ENCODE results near the gene YPEL4. TPM values are rescaled to one million over a fixed set of nuclear protein-coding genes. Genes with fewer than 3 reads are reported as not detected.
"Not testable (repeated sequence)": the region's sequence is repeated elsewhere in the genome, so short reads cannot be mapped to it uniquely, and the experiment has no call there.

YPEL4 gene
- total RNA-seq, 1 donor from 2014 or later: 0.51 TPM

GRCh38 chr11:57653163-57653562, 3.5 kb upstream of the YPEL4 start:
- intact Hi-C loops (cut with DNase I): no loop called here
- ATAC-seq (no peak), DNase-seq (ENCODE audit: missing footprints) (no peak)

DNA sequence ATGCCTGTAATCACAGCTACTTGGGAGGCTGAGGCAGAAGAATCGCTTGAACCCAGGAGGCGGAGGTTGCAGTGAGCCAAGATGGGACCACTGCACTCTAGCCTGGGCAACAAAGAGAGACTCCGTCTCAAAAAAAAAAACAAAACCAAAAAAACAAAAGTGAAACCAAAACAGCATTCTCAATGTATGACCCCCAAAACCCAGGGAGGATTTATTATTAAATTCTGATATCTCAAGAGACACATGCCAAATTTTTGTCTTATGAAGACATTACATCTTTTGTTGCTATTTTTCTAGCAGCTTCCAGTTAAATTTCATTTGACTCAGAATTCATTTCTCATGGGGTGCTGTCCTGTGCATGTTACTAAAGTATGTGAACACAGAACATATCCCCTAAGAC, 3.0 kb upstream of the YPEL4 start:
- ATAC-seq (no peak), DNase-seq (ENCODE audit: missing footprints) (no peak)
- intact Hi-C loops (cut with DNase I): no loop called here

DNA sequence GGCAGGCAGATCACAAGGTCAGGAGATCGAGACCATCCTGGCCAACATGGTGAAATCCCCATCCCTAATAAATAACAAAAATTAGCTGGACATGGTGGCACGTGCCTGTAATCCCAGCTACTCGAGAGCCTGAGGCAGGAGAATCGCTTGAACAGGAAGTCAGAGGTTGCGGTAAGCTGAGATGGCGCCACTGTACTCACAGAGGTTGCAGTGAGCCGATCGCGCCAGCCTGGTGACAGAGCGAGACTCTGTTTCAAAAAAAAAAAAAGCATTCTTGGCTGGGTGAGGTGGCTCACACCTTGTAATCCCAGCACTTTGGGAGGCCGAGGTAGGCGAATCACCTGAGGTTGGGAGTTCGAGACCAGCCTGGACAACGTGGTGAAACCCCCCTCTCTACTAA, 2.5 kb upstream of the YPEL4 start:
- ATAC-seq; intact Hi-C loops (cut with DNase I); DNase-seq (ENCODE audit: missing footprints): not testable (repeated sequence)

DNA sequence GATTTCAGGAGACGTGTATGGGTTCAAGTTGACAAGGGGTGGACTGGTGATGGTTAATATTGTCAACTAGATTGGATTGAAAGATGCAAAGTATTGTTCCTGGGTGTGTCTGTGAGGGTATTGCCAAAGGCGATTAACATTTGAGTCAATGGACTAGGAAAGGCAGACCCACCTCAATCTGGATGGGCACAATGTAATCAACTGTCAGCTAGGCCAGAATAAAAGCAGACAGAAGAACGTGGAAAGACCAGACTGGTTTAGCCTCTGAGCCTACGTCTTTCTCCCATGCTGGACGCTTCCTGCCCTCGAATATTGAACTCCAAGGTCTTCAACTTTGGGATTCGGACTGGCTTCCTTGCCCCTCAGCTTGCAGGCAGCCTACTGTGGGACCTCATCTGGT, 1.7 kb upstream of the YPEL4 start:
- intact Hi-C loops (cut with DNase I): no loop called here
- DNase-seq (ENCODE audit: missing footprints) (no peak), ATAC-seq (no peak)

GRCh38 chr11:57650739-57651090, 1.0 kb upstream of the YPEL4 start:
- no peak for ATAC-seq
- no peak for DNase-seq (ENCODE audit: missing footprints)
- intact Hi-C loops (cut with DNase I): no loop called here

DNA sequence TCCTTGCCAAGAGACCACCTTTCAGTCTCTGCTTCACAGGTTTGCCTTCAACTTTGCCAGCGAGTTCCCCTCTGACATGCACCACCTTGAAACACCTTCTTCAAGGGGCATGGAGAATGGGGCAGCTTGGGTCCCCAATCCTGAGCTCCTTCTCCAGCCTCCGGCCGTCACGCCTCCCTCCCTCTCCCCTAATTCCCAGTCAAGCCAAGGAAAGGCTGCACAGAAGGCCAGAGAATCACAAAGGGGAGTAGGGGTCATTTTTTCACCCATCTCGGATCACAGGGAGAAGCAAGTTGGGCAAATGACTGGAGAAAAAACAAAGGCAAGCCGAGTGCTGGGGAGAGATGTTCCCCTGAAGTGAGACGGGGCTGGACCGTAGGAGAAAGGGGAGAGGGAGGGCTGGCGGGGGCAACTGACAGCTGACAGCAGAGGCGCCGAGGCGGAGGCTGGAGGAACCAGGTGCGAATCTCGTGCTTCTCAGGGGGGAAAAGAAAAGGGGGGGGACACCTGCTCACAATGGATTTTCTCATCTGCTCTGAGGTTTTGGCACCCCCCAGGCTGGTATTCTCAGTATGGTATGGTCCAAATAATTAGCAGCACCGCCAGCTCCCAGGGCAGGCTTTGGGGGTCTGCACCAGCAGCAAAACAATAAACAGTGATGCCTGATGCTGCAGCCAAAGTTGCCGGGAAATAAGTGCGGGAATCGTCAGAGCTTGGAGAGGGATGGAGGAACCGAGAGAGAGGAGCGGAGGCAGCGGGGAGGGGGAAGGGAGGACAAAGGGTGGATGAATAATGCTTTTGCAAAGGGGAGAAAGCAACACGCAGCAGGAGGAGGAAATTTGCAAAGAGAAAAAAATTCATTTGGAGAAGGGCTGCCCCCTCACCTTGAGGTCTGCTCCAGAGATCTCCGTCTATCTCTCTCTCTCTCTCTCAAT, 644 bp downstream of the YPEL4 start:
- ATAC-seq (no peak), DNase-seq (ENCODE audit: missing footprints) (no peak)
- intact Hi-C loops (cut with DNase I): no loop called here

DNA sequence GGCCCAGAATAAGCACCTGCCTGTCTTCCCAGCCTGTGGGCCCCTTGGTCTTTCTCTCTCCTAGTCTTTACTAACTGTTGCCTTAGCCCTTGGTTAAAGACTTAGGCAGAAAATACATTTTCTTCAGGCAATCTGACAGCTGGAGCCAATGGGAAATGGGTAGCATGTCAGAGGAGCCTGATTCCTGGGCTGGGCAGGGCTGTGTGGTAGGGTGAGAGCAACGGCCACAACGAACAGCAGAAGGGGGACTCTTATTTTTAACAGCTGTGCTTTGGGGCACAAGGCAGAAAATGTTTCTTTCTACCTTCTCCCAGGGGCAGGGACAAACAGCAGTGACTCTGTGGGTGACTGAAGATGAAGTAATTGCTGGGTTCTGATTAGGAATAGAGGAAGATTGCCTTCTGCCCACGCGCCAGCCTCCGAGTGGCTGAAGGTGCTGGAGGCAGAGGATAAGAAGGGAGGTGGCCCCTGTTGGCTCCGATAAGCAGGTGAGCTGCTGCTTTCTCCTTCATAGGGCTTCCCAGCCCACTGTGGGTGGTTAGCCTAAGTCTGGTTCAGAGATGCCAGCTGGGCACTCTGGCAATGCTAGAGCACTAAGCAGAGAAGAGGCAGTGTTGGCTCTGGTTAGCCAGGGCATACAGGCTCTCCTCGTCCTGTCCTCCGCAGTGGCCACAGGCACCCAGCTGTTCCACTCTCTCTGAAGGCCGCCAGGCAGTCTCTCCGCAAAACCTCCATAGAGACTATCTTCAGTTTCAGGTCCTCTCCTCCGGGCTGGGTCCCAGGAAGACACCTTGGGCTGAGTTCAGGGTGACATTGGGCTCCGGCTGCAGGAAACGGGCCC, 1.5 kb downstream of the YPEL4 start:
- intact Hi-C loops (cut with DNase I): no loop called here
- no peak for ATAC-seq

GRCh38 chr11:57647372-57647771, 2.3 kb downstream of the YPEL4 start:
- DNase-seq (ENCODE audit: missing footprints) (no peak), ATAC-seq (no peak)
- intact Hi-C loops (cut with DNase I): no loop called here

More for the DNA sequence above, 1.5 kb downstream of the YPEL4 start:
- no peak for DNase-seq (ENCODE audit: missing footprints)

DNA sequence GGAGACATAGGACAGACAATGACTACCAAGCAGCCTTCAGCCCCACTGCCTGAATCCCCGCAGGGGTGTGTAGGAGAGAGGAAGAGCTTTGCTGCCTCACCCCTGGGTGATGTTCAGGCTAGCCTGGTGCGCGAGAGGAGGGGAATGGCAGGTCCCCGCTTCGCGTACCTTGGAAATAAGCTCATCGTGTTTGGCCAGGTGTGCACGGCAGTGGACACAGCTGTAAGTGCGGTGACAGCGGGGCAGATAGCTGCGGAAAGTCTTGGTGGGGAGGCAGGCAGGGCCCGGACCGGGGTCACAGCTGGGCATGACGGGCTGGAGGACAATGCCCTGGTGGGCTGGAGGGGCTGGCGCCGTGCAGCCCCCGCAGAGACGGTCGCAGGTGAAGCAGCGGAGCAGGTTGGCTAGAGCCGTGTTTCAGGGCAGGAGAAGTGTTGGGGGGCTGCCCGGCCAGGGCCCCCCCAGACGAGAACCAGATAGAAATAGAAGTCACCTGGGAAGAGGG, 2.9 kb downstream of the YPEL4 start:
- DNase-seq (ENCODE audit: missing footprints) (no peak), ATAC-seq (no peak)
- intact Hi-C loops (cut with DNase I): no loop called here

DNA sequence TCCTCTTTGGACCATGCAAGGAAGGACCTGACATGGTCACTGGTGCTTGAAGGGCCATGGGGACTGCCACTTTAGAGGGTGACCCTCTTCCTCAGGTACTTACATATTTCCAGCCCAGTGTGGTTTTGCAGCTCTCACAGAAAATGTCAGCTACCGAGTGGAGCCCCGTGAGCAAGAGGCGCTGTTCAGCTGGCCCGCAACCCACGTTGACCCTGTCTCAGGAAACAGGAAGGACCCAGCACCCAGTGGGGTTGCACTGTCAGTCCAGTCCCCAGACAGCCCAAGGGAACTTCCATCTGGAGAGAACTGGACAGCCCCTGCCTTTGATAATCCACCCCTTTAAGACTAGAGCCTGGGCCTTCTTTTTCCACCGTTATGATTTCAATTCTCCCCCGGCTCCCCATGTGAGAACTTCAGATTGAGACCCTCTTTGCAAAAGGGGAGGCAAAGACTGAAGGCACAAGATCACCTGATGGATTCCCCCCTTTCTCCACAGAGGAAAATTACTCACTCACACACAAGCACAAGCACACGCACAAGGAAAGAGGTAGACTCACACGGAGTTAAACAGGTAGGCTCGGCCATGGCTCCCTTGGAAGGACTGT, 3.4 kb downstream of the YPEL4 start:
- intact Hi-C loops (cut with DNase I): no loop called here
- ATAC-seq: no peak
- no peak for DNase-seq (ENCODE audit: missing footprints)

DNA sequence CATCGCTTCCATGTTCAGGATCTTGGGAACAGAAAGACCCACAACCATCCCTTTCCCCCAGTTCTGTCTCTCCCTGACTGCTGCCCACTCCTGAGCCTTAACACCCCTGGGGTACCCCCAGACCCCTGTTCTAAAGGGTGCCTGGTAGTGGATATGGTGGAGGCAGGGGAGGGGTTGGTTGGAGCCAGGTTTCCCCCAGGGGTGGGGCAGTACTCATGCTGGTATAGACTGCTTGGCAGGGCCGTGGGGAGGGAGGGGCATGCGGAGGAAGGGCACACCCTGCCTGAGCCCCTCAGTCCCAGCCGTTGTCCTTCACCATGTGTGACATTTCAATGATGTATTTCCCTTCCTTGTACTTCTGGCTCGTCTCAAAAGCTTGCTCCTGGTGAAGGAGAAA, 4.0 kb downstream of the YPEL4 start:
- DNase-seq (ENCODE audit: missing footprints) (no peak), ATAC-seq (peak; percentile 9)
- intact Hi-C loops (cut with DNase I): loop anchor here (2.0 kb wide), 1 partner anchor 77 kb away; no protein-coding TSS in a partner anchor

DNA sequence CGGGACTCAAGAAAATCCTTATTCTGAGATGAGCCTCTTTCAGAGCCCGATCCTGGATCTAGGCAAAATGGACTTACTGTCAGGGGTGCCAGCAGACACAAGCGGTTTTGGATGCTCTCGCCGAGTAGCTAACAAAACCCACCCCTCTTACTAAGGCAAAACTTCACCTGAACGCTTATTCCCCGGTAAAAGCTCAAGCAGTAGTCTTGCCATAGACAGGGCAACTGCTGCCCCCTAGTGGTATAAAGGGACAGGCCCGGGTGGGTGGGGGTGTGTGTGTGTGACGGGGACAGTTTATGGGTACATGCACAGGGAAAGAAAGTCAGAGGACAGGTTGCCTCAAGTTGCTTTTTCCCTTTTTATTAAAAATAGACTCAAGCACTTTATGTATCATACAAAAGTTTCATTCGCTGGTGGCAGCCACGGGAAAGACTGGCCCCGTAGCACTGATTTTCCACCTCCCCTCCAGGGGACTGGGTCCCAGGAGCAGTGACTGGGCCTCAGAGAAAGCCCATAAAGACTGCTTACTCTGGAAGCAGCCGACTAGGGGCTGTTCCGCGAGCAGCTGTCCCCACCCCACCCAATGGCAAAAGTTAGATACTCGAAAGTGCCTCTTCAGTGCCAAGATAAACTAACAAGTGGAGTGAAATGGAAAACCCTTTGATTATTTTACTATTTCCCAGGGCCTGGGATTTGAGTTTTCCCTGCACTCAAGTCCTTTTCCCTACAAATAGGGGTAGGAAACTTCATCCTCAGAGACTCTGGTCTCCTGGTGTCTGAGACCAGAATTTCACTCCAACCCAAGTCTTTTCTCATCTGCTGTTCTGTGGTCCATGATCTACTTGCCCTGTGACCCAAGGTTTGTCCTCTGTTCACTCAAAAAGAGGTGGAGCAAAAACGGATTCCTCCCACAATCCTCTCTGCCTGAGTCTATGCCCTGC, 4.7 kb downstream of the YPEL4 start:
- intact Hi-C loops (cut with DNase I): loop anchor here (2.0 to 5.0 kb wide), 2 partner anchors 76 to 298 kb away; no protein-coding TSS in a partner anchor
- ATAC-seq: peak; percentile 76
- DNase-seq (ENCODE audit: missing footprints): peak; percentile 88

DNA sequence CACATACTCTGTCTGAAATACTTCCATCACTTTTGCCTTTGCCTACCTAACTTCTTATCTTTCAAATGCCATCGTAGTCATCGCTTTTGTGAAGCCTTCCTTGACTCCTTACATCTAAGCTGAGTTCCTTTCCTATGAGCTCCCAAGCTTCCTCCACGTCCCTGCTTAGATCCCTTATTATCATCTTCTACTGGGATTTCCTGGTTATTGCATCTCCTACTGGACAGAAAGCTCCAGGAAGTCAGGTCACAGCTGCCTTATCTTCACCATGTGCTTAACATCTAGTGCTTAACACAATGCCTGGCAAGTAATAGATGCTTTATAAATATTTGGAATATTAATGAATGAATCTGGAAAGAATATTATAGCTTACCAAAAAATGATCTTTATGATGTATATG, 5.9 kb downstream of the YPEL4 start:
- ATAC-seq: no peak
- DNase-seq (ENCODE audit: missing footprints): no peak
- intact Hi-C loops (cut with DNase I): loop anchor here (2.0 to 5.0 kb wide), 2 partner anchors 75 to 297 kb away; no protein-coding TSS in a partner anchor

DNA sequence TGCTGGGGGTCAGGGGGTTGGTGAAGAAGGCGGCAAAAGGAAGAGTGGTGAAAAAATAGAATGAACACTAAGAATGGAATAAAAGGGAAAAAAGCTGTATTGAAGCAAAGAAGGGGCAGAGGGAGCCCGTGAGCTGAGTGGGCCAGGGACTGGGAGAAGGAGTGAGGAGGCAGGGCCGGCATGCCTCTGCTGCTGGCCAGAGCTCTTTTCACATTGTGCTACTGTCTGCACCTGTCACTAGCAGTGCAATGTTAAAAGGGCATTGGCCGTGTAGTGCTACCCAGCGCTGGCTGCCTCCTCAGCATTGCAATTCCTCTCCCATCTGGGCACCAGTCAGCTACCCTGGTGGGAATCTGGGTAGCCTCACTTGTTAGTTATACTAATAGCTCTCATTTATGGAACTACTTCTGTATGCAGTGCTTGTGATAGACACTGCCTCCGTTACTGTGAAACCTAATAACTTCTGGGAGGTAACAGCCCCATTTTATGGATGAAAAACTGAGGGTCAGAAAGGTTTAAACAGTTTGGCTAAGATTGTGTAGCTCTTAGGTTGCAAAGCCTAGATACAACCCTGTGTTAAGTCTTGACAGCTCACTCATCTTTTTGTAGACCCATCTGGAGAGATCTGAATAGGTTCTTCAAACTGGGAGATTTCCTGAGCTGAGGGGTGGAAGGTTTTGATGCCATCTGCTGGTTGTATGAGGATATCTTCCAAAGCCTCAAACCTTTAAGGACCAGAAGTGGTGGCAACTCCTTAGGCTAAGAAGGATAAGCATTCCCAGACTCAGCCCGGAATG, 8.5 kb downstream of the YPEL4 start:
- intact Hi-C loops (cut with DNase I): loop anchor here (2.0 to 5.0 kb wide), 2 partner anchors 184 to 294 kb away; no protein-coding TSS in a partner anchor
- DNase-seq (ENCODE audit: missing footprints) (no peak), ATAC-seq (peak; percentile 36)

DNA sequence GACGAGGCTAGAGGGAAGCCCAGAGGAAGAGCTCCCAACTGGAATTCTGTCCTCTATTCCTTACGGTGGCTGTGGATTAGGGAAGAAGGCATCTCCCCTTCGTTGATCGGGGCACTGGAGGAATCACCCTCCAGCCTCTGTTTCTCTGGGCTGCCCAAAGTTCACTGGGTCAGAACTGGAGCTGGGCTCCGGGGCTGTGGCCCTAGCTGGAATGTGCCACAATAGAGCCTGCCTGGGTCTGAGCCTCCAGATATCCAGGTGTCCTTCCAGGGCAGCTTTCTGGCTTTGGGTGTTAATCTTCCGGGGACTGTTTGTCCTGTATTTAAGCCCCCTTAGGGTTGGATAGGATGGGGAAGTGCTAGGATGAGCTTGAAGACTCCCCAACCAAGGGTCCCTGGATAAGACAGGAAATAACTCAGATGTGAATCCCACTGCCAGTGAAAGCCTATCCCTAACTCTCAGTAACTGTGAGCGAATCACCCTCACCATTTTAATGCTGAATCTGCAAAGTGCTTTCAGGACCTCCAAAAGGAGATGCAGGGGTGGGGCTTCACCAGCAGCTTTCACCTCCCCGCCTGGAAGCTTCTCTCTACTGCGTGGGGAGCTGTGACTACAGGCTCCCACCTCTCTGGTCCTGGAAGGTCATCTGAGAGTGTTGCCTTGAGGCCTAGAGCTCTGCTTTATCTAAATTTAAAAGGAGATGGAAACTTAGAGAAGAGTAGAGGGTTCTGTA, 9.5 kb downstream of the YPEL4 start:
- no peak for ATAC-seq
- intact Hi-C loops (cut with DNase I): loop anchor here (2.0 to 5.0 kb wide), 2 partner anchors 183 to 293 kb away; no protein-coding TSS in a partner anchor

DNA sequence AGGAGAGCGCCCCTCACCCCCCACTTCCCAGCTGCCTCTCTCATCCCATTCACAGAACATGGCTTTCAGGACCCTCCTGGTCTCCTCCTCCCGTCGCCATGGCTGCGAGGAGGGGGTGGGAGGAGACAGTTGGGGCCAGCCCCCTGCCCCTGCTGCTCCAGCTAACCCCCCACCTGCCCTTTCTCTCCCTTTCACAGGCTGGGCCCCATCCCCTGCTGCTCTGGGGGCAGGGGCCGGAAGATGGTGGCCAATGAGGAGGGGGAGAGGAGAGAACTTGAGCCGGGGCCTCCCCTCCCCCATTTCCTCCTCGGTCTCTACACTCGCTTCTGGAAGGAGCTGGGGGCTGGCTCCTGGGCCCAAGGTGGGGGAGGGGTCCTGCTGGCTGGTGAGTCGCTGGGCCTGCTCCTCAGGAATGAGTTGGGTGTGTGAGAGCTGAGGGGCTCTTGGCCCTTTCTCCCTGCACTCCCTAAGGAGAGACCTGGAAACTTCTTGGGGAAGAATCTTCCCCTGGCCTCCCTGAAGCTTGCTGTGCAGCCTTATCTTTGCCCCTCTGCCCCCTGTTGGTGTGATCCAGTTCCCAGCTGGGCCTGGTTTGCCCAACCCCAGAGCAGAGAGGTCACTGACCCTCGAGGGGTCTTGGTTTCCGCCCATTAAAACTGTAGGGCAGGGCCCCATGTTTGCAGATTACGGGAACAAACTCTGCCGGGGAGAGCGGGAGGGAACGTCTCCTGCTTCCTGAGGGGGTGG, 10.2 kb downstream of the YPEL4 start:
- no peak for DNase-seq (ENCODE audit: missing footprints)

More for the DNA sequence above, 9.5 kb downstream of the YPEL4 start:
- DNase-seq (ENCODE audit: missing footprints): no peak

More for the DNA sequence above, 10.2 kb downstream of the YPEL4 start:
- intact Hi-C loops (cut with DNase I): loop anchor here (2.0 to 5.0 kb wide), 2 partner anchors 183 to 292 kb away; no protein-coding TSS in a partner anchor
- ATAC-seq: no peak

Measured in Right ventricle myocardium inferior (tissue), 1 donor.